IMR-90 (cell line): Measurements from ENCODE around the gene IGF2. TPM values are rescaled to one million over a fixed set of nuclear protein-coding genes. Genes with fewer than 3 reads are reported as not detected.
"Not testable (repeated sequence)": the region's sequence is repeated elsewhere in the genome, so short reads cannot be mapped to it uniquely, and the experiment has no call there.

Source experiments
- ATAC-seq: fragments of 200-7000 bp; cut with Tn5 transposase; 2 replicates; pipeline ENCODE4 v1.9.1; 2020; ENCODE audit warnings: low read depth, mild to moderate bottlenecking, moderate library complexity
- BruUV-seq: library from RNA; stranded (reverse); fragments of 400-500 nt; replicated peaks from 2 replicates; lab custom pipeline; 2021; lab: Mats Ljungman, UMichigan
- CTCF ChIA-PET: fragments of 300-600 bp; formaldehyde crosslinking; extraction: SDS; loops from one replicate; lab custom pipeline; 2021; ENCODE audit warnings: antibody characterized with exemption; lab: Yijun Ruan, JAX
- POLR2A ChIA-PET: fragments of 300-600 bp; sonication (Branson Sonifier 250); formaldehyde crosslinking; loops from one replicate; lab custom pipeline; 2022; ENCODE audit warnings: antibody characterized with exemption; ENCODE audit not compliant: unreplicated experiment; lab: Charles Lee
- DNase-seq: peaks from one replicate; pipeline ENCODE4 v3.0.0; 2013
- H2AFZ ChIP-seq: replicated peaks from 2 replicates; pipeline ENCODE3; 2013; ENCODE audit warnings: low read length, mild to moderate bottlenecking; ENCODE audit not compliant: poor library complexity
- H2AK5ac ChIP-seq: 2 replicates; pipeline ENCODE4 v1.6.1; 2013; ENCODE audit warnings: low read depth, low read length, inconsistent platforms
- H2AK9ac ChIP-seq: replicated peaks from 2 replicates; pipeline ENCODE3; 2013; ENCODE audit warnings: mild to moderate bottlenecking, low read depth, low read length, moderate library complexity; ENCODE audit not compliant: poor library complexity
- H2BK120ac ChIP-seq: 2 replicates; pipeline ENCODE4 v1.6.1; 2013; ENCODE audit warnings: low read depth, low read length, inconsistent platforms
- H2BK15ac ChIP-seq: 3 replicates; pipeline ENCODE4 v1.6.1; 2013; ENCODE audit warnings: low read depth, low read length, inconsistent platforms
- H2BK20ac ChIP-seq: 2 replicates; pipeline ENCODE4 v1.6.1; 2013; ENCODE audit warnings: low read depth, mild to moderate bottlenecking, inconsistent platforms, low read length, moderate library complexity
- H2BK5ac ChIP-seq: 2 replicates; pipeline ENCODE4 v1.6.1; 2013; ENCODE audit warnings: mild to moderate bottlenecking, low read depth, low read length, inconsistent platforms; ENCODE audit not compliant: poor library complexity, severe bottlenecking
- H3K14ac ChIP-seq: replicated peaks from 2 replicates; pipeline ENCODE4 v1.6.1; 2013; ENCODE audit warnings: low read depth, low read length, inconsistent platforms
- H3K18ac ChIP-seq: 2 replicates; pipeline ENCODE4 v1.6.1; 2013; ENCODE audit warnings: low read depth, low read length, control low read depth
- H3K23ac ChIP-seq: 2 replicates; pipeline ENCODE4 v1.6.1; 2013; ENCODE audit warnings: low read depth, low read length, inconsistent platforms
- H3K27ac ChIP-seq: 2 replicates; pipeline ENCODE4 v1.5.1; 2013; ENCODE audit warnings: mild to moderate bottlenecking, control low read depth, low read length; ENCODE audit not compliant: insufficient read depth
- H3K27me3 ChIP-seq: 2 replicates; pipeline ENCODE4 v1.6.1; 2013; ENCODE audit warnings: low read length; ENCODE audit not compliant: control insufficient read depth, insufficient read depth
- H3K36me3 ChIP-seq: 2 replicates; pipeline ENCODE4 v1.6.1; 2013; ENCODE audit warnings: low read length, mixed read lengths; ENCODE audit not compliant: control insufficient read depth, insufficient read depth
- H3K4ac ChIP-seq: 2 replicates; pipeline ENCODE4 v1.6.1; 2013; ENCODE audit warnings: low read depth, low read length, inconsistent platforms
- H3K4me1 ChIP-seq: 2 replicates; pipeline ENCODE4 v1.6.1; 2013; ENCODE audit warnings: low read length, mixed read lengths; ENCODE audit not compliant: control insufficient read depth, insufficient read depth
- H3K4me2 ChIP-seq: 2 replicates; pipeline ENCODE4 v1.6.1; 2013; ENCODE audit warnings: low read depth, mild to moderate bottlenecking, control low read depth, low read length, moderate library complexity
- H3K4me3 ChIP-seq: 2 replicates; pipeline ENCODE4 v1.5.1; 2013; ENCODE audit warnings: low read depth, mild to moderate bottlenecking, control low read depth, low read length, moderate library complexity; ENCODE audit not compliant: insufficient read depth
- H3K56ac ChIP-seq: 2 replicates; pipeline ENCODE4 v1.6.1; 2013; ENCODE audit warnings: low read length, inconsistent platforms; ENCODE audit not compliant: insufficient read depth; ENCODE audit errors: extremely low read depth
- H3K79me1 ChIP-seq, 2 experiments: 2 replicates each; pipeline ENCODE4 v1.6.1; 2013; ENCODE audit warnings: low read length in 2 of 2, inconsistent platforms in 1 of 2, low read depth in 1 of 2
- H3K9ac ChIP-seq: 2 replicates; pipeline ENCODE4 v1.6.1; 2013; ENCODE audit warnings: low read depth, low read length, control low read depth
- H3K9me1 ChIP-seq: 2 replicates; pipeline ENCODE4 v1.6.1; 2013; ENCODE audit warnings: low read length, inconsistent platforms; ENCODE audit not compliant: insufficient read depth
- H3K9me3 ChIP-seq: 2 replicates; pipeline ENCODE4 v1.6.1; 2013; ENCODE audit warnings: low read length; ENCODE audit not compliant: control insufficient read depth, insufficient read depth
- H4K20me1 ChIP-seq: 2 replicates; pipeline ENCODE4 v1.6.1; 2013; ENCODE audit warnings: low read length, inconsistent platforms; ENCODE audit not compliant: insufficient read depth
- H4K5ac ChIP-seq: 2 replicates; pipeline ENCODE4 v1.6.1; 2013; ENCODE audit warnings: mild to moderate bottlenecking, low read depth, low read length, control low read depth
- H4K8ac ChIP-seq, 2 experiments: 2 replicates each; pipeline ENCODE4 v1.6.1; 2013; ENCODE audit warnings: low read depth in 2 of 2, low read length in 2 of 2, control low read depth in 1 of 2, inconsistent platforms in 1 of 2
- H4K91ac ChIP-seq: 2 replicates; pipeline ENCODE4 v1.6.1; 2013; ENCODE audit warnings: low read depth, low read length, inconsistent platforms; ENCODE audit not compliant: insufficient read depth
- BHLHE40 ChIP-seq: fragments of 150-350 bp; IDR thresholded peaks from 2 replicates; pipeline ENCODE4 v1.6.1; 2016; ENCODE audit warnings: mild to moderate bottlenecking, low read depth, low read length
- CHD1 ChIP-seq: IDR thresholded peaks from 2 replicates; pipeline ENCODE4 v1.6.1; 2012; ENCODE audit warnings: low read depth, low read length, improper control_type of control experiment
- FOS ChIP-seq: fragments of 150-350 bp; IDR thresholded peaks from 2 replicates; pipeline ENCODE4 v1.6.1; 2016; ENCODE audit warnings: low read depth, low read length
- MAZ ChIP-seq: IDR thresholded peaks from 2 replicates; pipeline ENCODE4 v1.6.1; 2012; ENCODE audit warnings: low read depth, mild to moderate bottlenecking, low read length, improper control_type of control experiment, moderate library complexity, borderline replicate concordance
- RFX5 ChIP-seq: IDR thresholded peaks from 2 replicates; pipeline ENCODE4 v1.8.0; 2012; ENCODE audit warnings: low read depth, mild to moderate bottlenecking, low read length, moderate library complexity
- USF2 ChIP-seq: fragments of 150-350 bp; IDR thresholded peaks from 2 replicates; pipeline ENCODE4 v1.6.1; 2017; ENCODE audit warnings: mild to moderate bottlenecking, antibody characterized with exemption, low read length, low read depth
- WGBS, 2 experiments: methylation state at CpG; one replicate each; pipeline versions ENCODE4 v1.1.5 to v1.1.7; 2013; ENCODE audit warnings: missing lambda C conversion rate in 2 of 2; ENCODE audit not compliant: insufficient read length in 1 of 2; ENCODE audit errors: extremely low coverage in 2 of 2; 5-methylcytosine and 5-hydroxymethylcytosine counted together
- dilution Hi-C: fragments of 300-500 bp; cut with HindIII; formaldehyde crosslinking; loops from one replicate; pipeline ENCODE4 v1.14.3; 2018; ENCODE audit warnings: low sequenced_read_pairs; ENCODE audit not compliant: unreplicated experiment
- in situ Hi-C: fragments of 300-500 bp; cut with MboI; formaldehyde crosslinking; loops from 3 replicates; pipeline ENCODE4 v1.14.3; 2019; ENCODE audit warnings: low sequenced_read_pairs, inconsistent platforms, mixed read lengths
- intact Hi-C: fragments of 100-400 bp; cut with micrococcal nuclease; formaldehyde crosslinking; loops from 2 replicates; pipeline ENCODE4 v1.10.0; 2022
- polyA plus RNA-seq, 3 experiments: library from polyadenylated mRNA; depleted of rRNA; stranded (reverse); fragments of >200 nt; gene quantifications; 2 replicates each; pipeline ENCODE4 v1.2.3, GENCODE V29; 2012; ENCODE audit warnings: low replicate concordance in 1 of 3
- total RNA-seq: library from RNA; depleted of rRNA; stranded (reverse); fragments of >200 nt; gene quantifications from 2 replicates; pipeline ENCODE4 v1.2.3, GENCODE V29; 2012

IGF2 gene
- total and polyA plus RNA-seq, 2 of the 4 experiments (the other 2 are of a cell fraction): 2.3 to 21.8 TPM

DNA sequence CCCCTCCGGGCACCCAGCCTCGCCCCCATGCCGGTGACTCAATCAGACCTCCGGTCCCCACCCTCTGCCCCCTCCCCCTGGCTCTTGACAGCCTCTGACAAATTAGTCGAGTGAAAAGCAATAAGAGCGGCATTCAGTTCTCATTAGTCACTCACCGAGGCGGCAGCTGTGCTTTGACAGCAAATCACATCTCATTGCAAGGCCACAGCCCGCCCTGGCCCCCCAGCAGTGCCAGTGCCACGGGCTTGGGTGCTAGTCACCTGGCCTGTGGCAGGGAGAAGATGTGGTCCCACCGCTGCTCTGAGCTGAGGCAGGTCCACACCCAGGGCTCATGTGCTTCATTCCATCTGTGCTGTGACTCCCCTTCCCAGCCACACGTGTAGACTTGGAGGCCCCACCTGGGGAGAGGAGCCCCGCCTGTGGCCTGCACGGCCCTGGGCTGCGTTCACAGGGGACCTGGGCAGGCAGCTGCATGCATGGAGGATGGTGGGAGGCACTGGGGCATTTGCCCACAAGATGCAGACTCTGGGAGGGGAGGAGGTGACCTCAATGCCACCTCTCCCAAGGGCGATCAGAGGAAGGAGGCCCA, 39.8 kb upstream of the IGF2 start:
- CTCF ChIA-PET: no interaction called here
- POLR2A ChIA-PET: no interaction called here
- Histone ChIP-seq H3K9me3 (no peaks in the 10 kb centered on the region), H3K9me1 (peaks cover 6% of the 10 kb centered on the region), H3K23ac (no peak overlapping the region), H3K4me1 (no peaks in the 10 kb centered on the region), H4K8ac (no peak overlapping the region), H2BK120ac (no peak overlapping the region), H2BK20ac (no peak overlapping the region), H3K4me3 (no peak overlapping the region), H3K14ac (no peak overlapping the region), H4K20me1 (no peaks in the 10 kb centered on the region), H3K36me3 (no peaks in the 10 kb centered on the region), H2AK9ac (peak overlapping the region; percentile 70), H4K5ac (no peak overlapping the region), H3K27me3 (peaks cover 7% of the 10 kb centered on the region; the same call in 1 of the 2 replicates), H3K79me1 (no peaks in the 10 kb centered on the region), H2BK5ac (no peak overlapping the region), H3K9ac (no peak overlapping the region), H4K91ac (no peak overlapping the region), H3K56ac (no peak overlapping the region), H2BK15ac (no peak overlapping the region), H2AK5ac (no peak overlapping the region), H3K4ac (no peak overlapping the region), H3K27ac (no peak overlapping the region), H3K18ac (no peak overlapping the region), H2AFZ (peak overlapping the region; percentile 74), H3K4me2 (no peak overlapping the region)
- ATAC-seq: peak; percentile 27
- intact Hi-C loops: no loop called here
- WGBS, 2 experiments: 30% methylated on average over 4 of the region's 16 CpGs; no CpG with 5 or more reads in 1 of the 2 experiments
- TF ChIP-seq CHD1: no peak
- no peak for TF ChIP-seq FOS
- no peak for TF ChIP-seq RFX5
- no peak for TF ChIP-seq MAZ
- peak; percentile 41; the same call in 1 of the 2 replicates for TF ChIP-seq USF2
- TF ChIP-seq BHLHE40: no peak
- BruUV-seq: no TSS peak
- in situ Hi-C loops: loop anchor here (25.0 kb wide), 1 partner anchor 708 kb away; the partner anchor contains the start of gene CDKN1C
- peak; percentile 37 for DNase-seq
- dilution Hi-C loops: no loop called here

- H3K27ac ChIP-seq, H3K9me1 ChIP-seq, dilution Hi-C loops, CTCF ChIA-PET, ATAC-seq, H4K20me1 ChIP-seq, H3K36me3 ChIP-seq, H2AK9ac ChIP-seq, H3K14ac ChIP-seq, H3K4me1 ChIP-seq, H2AK5ac ChIP-seq, H3K27me3 ChIP-seq, H2BK5ac ChIP-seq, H3K56ac ChIP-seq, H4K5ac ChIP-seq, H4K8ac ChIP-seq, intact Hi-C loops, DNase-seq, H3K4me2 ChIP-seq, POLR2A ChIA-PET, H2BK15ac ChIP-seq, H3K79me1 ChIP-seq, H3K4me3 ChIP-seq, H3K9ac ChIP-seq, BruUV-seq, H2BK20ac ChIP-seq, H2BK120ac ChIP-seq, H3K9me3 ChIP-seq, H3K23ac ChIP-seq, H4K91ac ChIP-seq, H3K4ac ChIP-seq, H3K18ac ChIP-seq, H2AFZ ChIP-seq: not testable (repeated sequence)
- in situ Hi-C loops: loop anchor here (25.0 kb wide), 1 partner anchor 709 kb away; the partner anchor contains the start of gene CDKN1C
- WGBS, 2 experiments: 69% methylated on average over 5 of the region's 16 CpGs; no CpG with 5 or more reads in 1 of the 2 experiments
Observed at GRCh38 chr11:2178055-2178773, 39.0 kb upstream of the IGF2 start.
